Activated T-cell treated with anti-CD3 and anti-CD28 coated beads, Interleukin-2, amount 50 U/mL, for 1 hour (primary cell): ENCODE data around the gene GCAT.

Source experiments
- DNase-seq: peaks from one replicate; pipeline ENCODE4 v3.0.0-alpha.2; 2020

GCAT gene

GRCh38 chr22:37807410-37808293 is at the start of gene GCAT:
GCAT (plus strand) TSS chr22:37807934; CDS start chr22:37807968, 34 bp downstream.
- DNase-seq = peak; percentile 81

- DNase-seq = no peak
Observed at GRCh38 chr22:37758694-37759093, 49.0 kb upstream of the GCAT start.

GRCh38 chr22:37759281-37759680 is 48.5 kb upstream of the GCAT start:
- no peak for DNase-seq

- DNase-seq = no peak
Observed at GRCh38 chr22:37760152-37760551, 47.6 kb upstream of the GCAT start.

GRCh38 chr22:37762389-37762836 is 45.3 kb upstream of the GCAT start:
- no peak for DNase-seq

GRCh38 chr22:37763012-37763411 is 44.7 kb upstream of the GCAT start:
- DNase-seq = no peak

- no peak for DNase-seq
Observed at GRCh38 chr22:37763652-37764051, 44.1 kb upstream of the GCAT start.

- DNase-seq = no peak
Observed at GRCh38 chr22:37764622-37765021, 43.1 kb upstream of the GCAT start.

GRCh38 chr22:37765498-37765897 is 42.2 kb upstream of the GCAT start:
- DNase-seq = no peak

- no peak for DNase-seq
Observed at GRCh38 chr22:37765953-37766576, 41.7 kb upstream of the GCAT start.

GRCh38 chr22:37768273-37768672 is 39.5 kb upstream of the GCAT start:
- no peak for DNase-seq

- no peak for DNase-seq
Observed at GRCh38 chr22:37769056-37769455, 38.7 kb upstream of the GCAT start.

- DNase-seq = no peak
Observed at GRCh38 chr22:37771081-37771480, 36.7 kb upstream of the GCAT start.

GRCh38 chr22:37771702-37772427 is 35.9 kb upstream of the GCAT start:
- DNase-seq = no peak

- DNase-seq = no peak
Observed at GRCh38 chr22:37774728-37775127, 33.0 kb upstream of the GCAT start.

- DNase-seq = no peak
Observed at GRCh38 chr22:37775785-37776638, 31.7 kb upstream of the GCAT start.

- DNase-seq = no peak
Observed at GRCh38 chr22:37776639-37777005, 31.1 kb upstream of the GCAT start.

GRCh38 chr22:37777122-37777687 is 30.5 kb upstream of the GCAT start:
- DNase-seq = no peak

- DNase-seq = no peak
Observed at GRCh38 chr22:37778370-37779009, 29.2 kb upstream of the GCAT start.

- DNase-seq = no peak
Observed at GRCh38 chr22:37781434-37782059, 26.2 kb upstream of the GCAT start.
